Measurements from ENCODE around the gene OR1F1. TPM values are rescaled to one million over a fixed set of nuclear protein-coding genes. Genes with fewer than 3 reads are reported as not detected.

The OR1F1 gene
- total RNA-seq, 4 donors from 2014 or later: not detected

- TF ChIP-seq CTCF (IDR thresholded peaks at IDR 0.05): no peak
- ATAC-seq (ENCODE audit: low FRiP score) (no peak), DNase-seq (ENCODE audit: low spot score) (no peak)
Measured at GRCh38 chr16:3252967-3253366, 65.0 kb downstream of the OR1F1 start.

- ATAC-seq (ENCODE audit: low FRiP score) (no peak), DNase-seq (ENCODE audit: low spot score) (no peak)
- no peak for TF ChIP-seq CTCF (IDR thresholded peaks at IDR 0.05)
Measured at GRCh38 chr16:3254309-3254708, 66.3 kb downstream of the OR1F1 start.

Other genes with a start within 250 kb of the OR1F1 start
- not detected for gene KREMEN2, start 223.9 kb upstream of the OR1F1 start, total RNA-seq
- 1 to 10 TPM; 1.9 to 6.8 (median 3.5) TPM for gene PAQR4, start 218.9 kb upstream of the OR1F1 start, total RNA-seq
- 1 to 10 TPM in 1 of 4 donors, under 1 TPM in 2, not detected in 1; 0.25 to 1.7 (median 0.79) TPM for gene PKMYT1, start 207.8 kb upstream of the OR1F1 start, total RNA-seq
- gene CLDN9, start 175.3 kb upstream of the OR1F1 start, total RNA-seq: under 1 TPM in 2 of 4 donors, not detected in 2; 0.24 to 0.63 TPM
- not detected for gene CLDN6, start 170.0 kb upstream of the OR1F1 start, total RNA-seq
- 100 to 1,000 TPM in 2 of 4 donors, 10 to 100 TPM in 1, 1 to 10 TPM in 1; 9.0 to 465 (median 94.3) TPM for gene TNFRSF12A, start 167.8 kb upstream of the OR1F1 start, total RNA-seq
- gene HCFC1R1, start 164.3 kb upstream of the OR1F1 start, total RNA-seq: 10 to 100 TPM in 3 of 4 donors, 1 to 10 TPM in 1; 8.5 to 20.6 (median 13.1) TPM
- gene THOC6, start 164.2 kb upstream of the OR1F1 start, total RNA-seq: 10 to 100 TPM; 15.7 to 33.9 (median 26.7) TPM
- under 1 TPM in 1 of 4 donors, not detected in 3; 0.47 TPM for gene BICDL2, start 151.3 kb upstream of the OR1F1 start, total RNA-seq
- gene MMP25, start 141.6 kb upstream of the OR1F1 start, total RNA-seq: 10 to 100 TPM in 1 of 4 donors, 1 to 10 TPM in 3; 1.2 to 38.8 (median 2.2) TPM
- gene IL32, start 122.6 kb upstream of the OR1F1 start, total RNA-seq: 10 to 100 TPM; 16.5 to 73.0 (median 25.6) TPM
- gene ZSCAN10, start 88.9 kb upstream of the OR1F1 start, total RNA-seq: under 1 TPM in 1 of 4 donors, not detected in 3; 0.28 TPM
- gene ZNF205, start 75.6 kb upstream of the OR1F1 start, total RNA-seq: 10 to 100 TPM in 2 of 4 donors, 1 to 10 TPM in 2; 7.1 to 16.1 (median 9.7) TPM
- 1 to 10 TPM; 1.8 to 4.1 (median 3.6) TPM for gene ZNF213, start 53.2 kb upstream of the OR1F1 start, total RNA-seq
- gene ZNF200, start 47.0 kb downstream of the OR1F1 start, total RNA-seq: 10 to 100 TPM in 2 of 4 donors, 1 to 10 TPM in 2; 4.3 to 12.6 (median 8.7) TPM
- 10 to 100 TPM in 1 of 4 donors, 1 to 10 TPM in 3; 2.7 to 25.4 (median 4.2) TPM for gene MEFV, start 68.4 kb downstream of the OR1F1 start, total RNA-seq
- 10 to 100 TPM; 23.3 to 66.7 (median 36.2) TPM for gene ZNF263, start 95.3 kb downstream of the OR1F1 start, total RNA-seq
- gene TIGD7, start 117.2 kb downstream of the OR1F1 start, total RNA-seq: 1 to 10 TPM; 3.3 to 8.8 (median 5.3) TPM
- 10 to 100 TPM; 13.2 to 30.1 (median 20.4) TPM for gene ZNF75A, start 117.3 kb downstream of the OR1F1 start, total RNA-seq
- gene OR2C1, start 167.7 kb downstream of the OR1F1 start, total RNA-seq: not detected
- gene ZSCAN32, start 212.8 kb downstream of the OR1F1 start, total RNA-seq: 10 to 100 TPM in 2 of 4 donors, 1 to 10 TPM in 2; 6.5 to 16.6 (median 11.1) TPM
- 10 to 100 TPM in 1 of 4 donors, 1 to 10 TPM in 3; 6.2 to 16.6 (median 8.6) TPM for gene ZNF174, start 213.0 kb downstream of the OR1F1 start, total RNA-seq